ENCODE results near the gene PLD1. TPM values are rescaled to one million over a fixed set of nuclear protein-coding genes. Genes with fewer than 3 reads are reported as not detected.

Gene PLD1
- total and polyA plus RNA-seq, 2 of the 8 experiments (the other 6 are each of a cell fraction or from before 2014, with no cell fraction given), result 1.2 to 2.6 TPM

DNA sequence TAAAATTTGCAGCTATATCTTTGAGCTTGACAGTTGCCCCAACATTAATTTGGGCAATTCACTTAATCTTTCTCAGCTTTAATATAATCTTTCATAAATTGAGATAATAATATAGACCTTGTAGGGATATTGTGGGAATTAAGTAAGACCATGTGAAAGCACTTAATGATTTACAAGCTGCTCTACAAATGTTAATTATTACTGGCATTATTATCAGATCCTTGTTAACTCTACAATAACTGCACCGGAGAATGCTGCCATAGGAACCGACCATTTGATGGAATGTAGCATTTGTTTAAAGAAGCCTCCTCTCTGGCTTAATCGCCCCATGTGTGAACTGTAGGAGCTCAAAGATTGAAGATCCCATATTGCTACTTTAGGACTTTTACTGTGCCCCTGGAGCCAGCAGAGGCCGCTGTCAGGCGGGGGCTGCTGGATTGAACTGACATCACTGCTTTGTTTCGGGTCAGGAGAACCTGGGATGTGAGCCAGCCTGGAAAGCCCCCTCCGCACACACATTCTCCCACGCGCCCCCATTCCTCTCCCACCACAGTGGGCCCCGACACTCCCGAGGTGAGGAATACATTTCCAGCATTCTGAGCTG is 195.9 kb downstream of the PLD1 start:
- Histone ChIP-seq H3K79me1 (ENCODE audit: low read depth, low read length) (no peaks in the 10 kb centered on the region), H3K23me2 (ENCODE audit: low read depth, low read length) (no peaks in the 10 kb centered on the region), H4K5ac (ENCODE audit: insufficient read length, low read depth, low read length) (no peak overlapping the region), H3K4ac (replicated peaks; ENCODE audit: insufficient read length, low read depth, low read length) (no peak overlapping the region), H3K27ac (ENCODE audit: low read depth, low read length) (no peak overlapping the region), H3K23ac (ENCODE audit: insufficient read length) (no peak overlapping the region), H3K14ac (ENCODE audit: insufficient read length) (no peak overlapping the region), H3K36me3 (ENCODE audit: control insufficient read depth in 2 of 4, insufficient read depth in 4 of 4, low read length in 3 of 4) (no peaks in the 10 kb centered on the region; a peak in 1 of 8 replicates), H3K9ac (replicated peaks in 1 of 4; ENCODE audit: extremely low read depth in 1 of 4, low read depth in 3 of 4, low read length in 3 of 4) (no peak overlapping the region), H3K56ac (replicated peaks; ENCODE audit: insufficient read length, low read depth, low read length) (no peak overlapping the region), H3K27me3 (replicated peaks in 1 of 4; ENCODE audit: control insufficient read depth in 3 of 4, extremely low read depth in 1 of 4, insufficient read depth in 3 of 4, low read length in 3 of 4) (no peaks in the 10 kb centered on the region), H4K91ac (replicated peaks; ENCODE audit: insufficient read length, low read length) (no peak overlapping the region), H3K4me2 (ENCODE audit: insufficient read depth in 1 of 2, low read depth in 2 of 2, low read length in 2 of 2) (no peak overlapping the region), H3K18ac (ENCODE audit: extremely low read depth, low read length) (no peak overlapping the region), H2BK15ac (ENCODE audit: low read length) (no peak overlapping the region), H3K4me3 (ENCODE audit: extremely low read depth in 1 of 4, insufficient read depth in 2 of 4, low read depth in 3 of 4, low read length in 4 of 4) (no peak overlapping the region), H2BK20ac (ENCODE audit: low read length) (no peak overlapping the region), H4K8ac (ENCODE audit: extremely low read depth, insufficient read depth, low read length) (no peak overlapping the region), H2BK120ac (replicated peaks; ENCODE audit: low read depth, low read length) (no peak overlapping the region), H2AK5ac (ENCODE audit: low read depth, low read length) (no peak overlapping the region), H3K4me1 (replicated peaks in 1 of 4; ENCODE audit: control insufficient read depth in 3 of 4, insufficient read depth in 4 of 4, low read length in 3 of 4) (no peaks in the 10 kb centered on the region), H2BK12ac (ENCODE audit: low read depth, low read length) (no peak overlapping the region), H3K9me3 (ENCODE audit: insufficient read depth in 2 of 2, low read depth in 1 of 2, low read length in 1 of 2) (peaks cover 0 to 2% of the 10 kb centered on the region in 2 experiments; a peak in 1 of 4 replicates), H3K79me2 (ENCODE audit: control insufficient read depth in 1 of 2, insufficient read depth in 2 of 2, low read length in 2 of 2) (no peaks in the 10 kb centered on the region), H4K20me1 (replicated peaks in 1 of 2; ENCODE audit: control insufficient read depth in 1 of 2, insufficient read depth in 2 of 2, low read length in 2 of 2) (no peaks in the 10 kb centered on the region), H2BK5ac (ENCODE audit: low read depth, low read length) (no peak overlapping the region), H2AFZ (ENCODE audit: low read length) (peak overlapping the region; percentile 77; the same call in 1 of the 2 replicates)
- FAIRE-seq, result no peak
- CTCF ChIA-PET (ENCODE audit: partially characterized antibody), result interaction anchor here (0.6 to 3.0 kb wide), 53 partner anchors 9 to 1117 kb away, joined by 3 to 47 read pairs (median 4); no protein-coding TSS in a partner anchor
- 33% methylated on average over 11 of the region's 11 CpGs; no CpG with 5 or more reads in 1 of the 2 experiments for WGBS, 2 experiments (ENCODE audit: extremely low coverage in 1 of 2, insufficient coverage in 1 of 2, insufficient read length in 1 of 2, insufficient replicate concordance in 2 of 2, low coverage in 1 of 2, low lambda C conversion rate in 2 of 2, missing lambda C conversion rate in 1 of 2)
- POLR2A ChIA-PET (ENCODE audit: partially characterized antibody), result interaction anchor here (0.6 kb wide), 1 partner anchor 448 kb away, joined by 4 read pairs; no protein-coding TSS in a partner anchor
- peak; percentile 29 to 76 for DNase-seq (ENCODE audit: low read depth in 1 of 2, low spot score in 2 of 2)
- no peak for TF ChIP-seq GTF2F1 (IDR thresholded peaks at IDR 0.05; ENCODE audit: borderline replicate concordance, low read depth, low read length)
- TF ChIP-seq, protein P1, sequence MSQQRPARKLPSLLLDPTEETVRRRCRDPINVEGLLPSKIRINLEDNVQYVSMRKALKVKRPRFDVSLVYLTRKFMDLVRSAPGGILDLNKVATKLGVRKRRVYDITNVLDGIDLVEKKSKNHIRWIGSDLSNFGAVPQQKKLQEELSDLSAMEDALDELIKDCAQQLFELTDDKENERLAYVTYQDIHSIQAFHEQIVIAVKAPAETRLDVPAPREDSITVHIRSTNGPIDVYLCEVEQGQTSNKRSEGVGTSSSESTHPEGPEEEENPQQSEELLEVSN (IDR thresholded peaks at IDR 0.05), result no peak
- TF ChIP-seq, protein P2, sequence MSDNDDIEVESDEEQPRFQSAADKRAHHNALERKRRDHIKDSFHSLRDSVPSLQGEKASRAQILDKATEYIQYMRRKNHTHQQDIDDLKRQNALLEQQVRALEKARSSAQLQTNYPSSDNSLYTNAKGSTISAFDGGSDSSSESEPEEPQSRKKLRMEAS (IDR thresholded peaks at IDR 0.05), result no peak
- TF ChIP-seq SP1 (IDR thresholded peaks at IDR 0.05; ENCODE audit: low read depth, low read length), result no peak
- no peak for TF ChIP-seq SAP30 (IDR thresholded peaks at IDR 0.05; ENCODE audit: insufficient read depth, insufficient replicate concordance, low read length)
- TF ChIP-seq CHD1 (IDR thresholded peaks at IDR 0.05; ENCODE audit: low read depth, low read length), result no peak
- no peak for TF ChIP-seq CREB1 (IDR thresholded peaks at IDR 0.05)
- TF ChIP-seq YY1 (IDR thresholded peaks at IDR 0.05; ENCODE audit: low read depth, low read length), result no peak
- no peak for TF ChIP-seq SP4 (IDR thresholded peaks at IDR 0.05; ENCODE audit: low read length)
- TF ChIP-seq SRF (IDR thresholded peaks at IDR 0.05; ENCODE audit: low read depth, low read length), result no peak
- no peak for TF ChIP-seq SP2 (IDR thresholded peaks at IDR 0.05; ENCODE audit: low read length)
- TF ChIP-seq KDM5A (IDR thresholded peaks at IDR 0.05; ENCODE audit: low read length), result no peak

Measured in H1 (cell line).